SK-N-MC (cell line): Measurements from ENCODE around the gene KIF25.

Experiments used
- DNase-seq: peaks from one replicate; pipeline ENCODE4 v3.0.0-alpha.2; 2011; ENCODE audit warnings: low read depth, low spot score
- H3K27ac ChIP-seq: fragments of 200-600 bp; sonication (generic); 2 replicates; pipeline ENCODE4 v1.5.1; 2016; ENCODE audit warnings: mixed run types
- H3K36me3 ChIP-seq: fragments of 200-600 bp; sonication (generic); 2 replicates; pipeline ENCODE4 v1.6.1; 2017; ENCODE audit warnings: antibody characterized with exemption, low read length, mixed read lengths; ENCODE audit not compliant: insufficient read depth
- H3K4me3 ChIP-seq: fragments of 200-600 bp; sonication (generic); 2 replicates; pipeline ENCODE4 v1.5.1; 2016
- H3K9ac ChIP-seq: fragments of 200-600 bp; sonication (generic); 2 replicates; pipeline ENCODE4 v1.8.0; 2017; ENCODE audit warnings: mixed run types, mixed read lengths; ENCODE audit not compliant: insufficient read length
- H3K9me3 ChIP-seq: fragments of 200-600 bp; sonication (generic); 2 replicates; pipeline ENCODE4 v1.6.1; 2017; ENCODE audit warnings: low read depth, mild to moderate bottlenecking, antibody characterized with exemption, low read length, moderate library complexity, mixed read lengths
- EZH2 ChIP-seq: fragments of 200-600 bp; sonication (generic); IDR thresholded peaks from one replicate; pipeline ENCODE4 v1.6.1; 2017; ENCODE audit warnings: antibody characterized with exemption
- FOXP2 ChIP-seq: optimal IDR thresholded peaks from 2 replicates; pipeline ENCODE3; 2011; ENCODE audit warnings: mild to moderate bottlenecking, moderate library complexity; ENCODE audit not compliant: insufficient read depth; ENCODE audit errors: extremely low read length, control extremely low read depth
- POLR2AphosphoS5 ChIP-seq: IDR thresholded peaks from 2 replicates; pipeline ENCODE4 v1.6.1; 2012; ENCODE audit warnings: mild to moderate bottlenecking, low read depth, low read length, borderline replicate concordance

Gene KIF25

DNA sequence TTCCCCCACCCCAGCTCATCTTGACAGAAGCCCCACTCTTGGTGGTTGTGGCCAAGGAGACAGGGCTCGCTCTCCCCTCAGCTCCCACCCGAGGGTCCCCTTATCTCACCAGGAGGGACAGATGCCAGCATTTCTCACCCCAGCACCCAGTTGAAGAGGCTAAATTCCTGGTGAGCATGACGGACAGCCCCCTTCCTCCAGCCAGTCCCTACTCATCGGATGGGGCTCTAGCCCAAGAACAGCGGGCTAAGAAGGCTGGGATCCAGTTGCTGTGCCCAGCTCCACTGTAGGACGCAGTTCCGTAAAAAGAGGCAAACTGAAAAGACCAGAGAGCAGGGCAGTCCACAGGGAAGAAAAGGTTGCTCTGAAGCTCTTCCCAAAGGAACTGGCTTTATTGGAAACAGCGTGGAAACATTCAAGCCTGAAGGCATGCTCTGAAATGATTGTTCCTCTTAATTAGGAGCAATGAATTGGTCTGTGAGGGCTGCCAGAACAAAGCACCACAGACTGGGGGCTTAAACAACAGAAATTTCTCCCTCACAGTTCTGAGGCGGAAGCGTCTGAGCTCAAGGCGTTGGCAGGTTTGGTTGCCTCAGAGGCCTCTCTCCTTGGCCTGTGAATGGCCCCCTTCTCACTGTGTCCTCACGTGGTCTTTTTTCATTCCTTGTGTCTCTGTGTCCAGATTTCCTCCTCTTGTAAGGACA is 17.9 kb upstream of the KIF25 start:
- no peak overlapping the region for H3K27ac ChIP-seq
- no peak overlapping the region for H3K4me3 ChIP-seq
- H3K9ac ChIP-seq, result no peak overlapping the region
- no peaks in the 10 kb centered on the region for H3K36me3 ChIP-seq
- TF ChIP-seq POLR2AphosphoS5 (no peak), EZH2 (no peak), FOXP2 (no peak)
- no peaks in the 10 kb centered on the region for H3K9me3 ChIP-seq
- DNase-seq, result no peak

- no peak overlapping the region for H3K9ac ChIP-seq
- H3K27ac ChIP-seq, result peak overlapping the region; percentile 75
- TF ChIP-seq FOXP2 (no peak), POLR2AphosphoS5 (no peak), EZH2 (no peak)
- no peak for DNase-seq
- H3K9me3 ChIP-seq, result no peaks in the 10 kb centered on the region
- no peak overlapping the region for H3K4me3 ChIP-seq
- no peaks in the 10 kb centered on the region for H3K36me3 ChIP-seq
Measured at GRCh38 chr6:167980911-167981580, 16.4 kb upstream of the KIF25 start.

DNA sequence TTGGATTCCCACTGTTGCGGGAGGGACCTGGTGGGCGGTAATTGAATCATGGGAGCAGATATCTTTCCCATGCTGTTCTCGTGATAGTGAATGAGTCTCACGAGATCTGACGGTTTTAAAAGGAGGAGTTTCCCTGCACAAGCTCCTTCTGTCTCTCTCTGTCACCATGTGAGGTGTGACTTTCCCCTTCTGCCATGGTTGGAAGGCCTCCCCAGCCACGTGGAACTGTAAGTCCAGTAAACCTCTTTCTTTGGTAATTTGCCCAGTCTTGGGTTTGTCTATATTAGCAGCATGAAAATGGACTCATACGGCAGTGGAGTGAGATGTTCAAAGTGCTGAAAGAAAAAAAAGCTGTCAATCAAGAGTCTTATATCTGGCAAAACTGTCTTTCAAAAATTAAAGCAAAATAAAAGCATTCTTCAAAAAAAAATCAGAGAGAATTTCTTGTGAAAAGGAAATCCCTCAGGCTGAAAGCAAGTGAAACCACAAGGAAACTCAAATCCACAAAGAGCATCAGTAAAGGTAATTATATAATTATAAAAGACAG is 15.5 kb upstream of the KIF25 start:
- no peaks in the 10 kb centered on the region for H3K36me3 ChIP-seq
- no peak for TF ChIP-seq POLR2AphosphoS5
- no peak for TF ChIP-seq FOXP2
- no peak for TF ChIP-seq EZH2
- H3K9ac ChIP-seq, result no peak overlapping the region
- no peaks in the 10 kb centered on the region for H3K9me3 ChIP-seq
- H3K4me3 ChIP-seq, result no peak overlapping the region
- no peak overlapping the region for H3K27ac ChIP-seq
- DNase-seq, result no peak

DNA sequence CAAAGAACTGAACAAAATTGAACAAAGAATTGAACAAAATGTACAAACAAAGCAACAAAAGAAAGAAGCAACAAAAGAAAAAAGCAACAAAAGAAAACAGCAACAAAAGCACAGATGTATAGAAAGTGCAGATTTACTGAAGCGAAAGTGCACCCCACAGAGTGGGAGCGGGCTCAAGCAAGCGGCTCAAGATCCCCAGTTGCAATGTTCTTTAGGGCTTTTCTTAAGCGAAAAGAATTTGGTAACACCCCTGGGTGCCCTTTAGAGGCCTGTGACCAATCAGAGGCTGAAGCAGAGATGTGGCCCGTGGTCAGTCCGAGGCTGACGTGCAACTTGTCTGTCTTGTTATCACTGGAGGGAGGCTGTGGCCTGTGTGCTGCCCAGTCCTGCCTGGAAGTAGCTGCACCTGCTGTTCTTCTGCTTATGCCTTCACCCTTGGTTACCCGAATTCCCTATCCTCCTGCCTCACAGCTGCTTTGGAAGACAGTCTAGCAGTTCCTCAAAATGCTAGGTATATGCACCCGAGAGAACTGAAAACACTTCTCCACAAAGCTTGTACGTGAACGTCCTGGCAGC is 13.2 kb upstream of the KIF25 start:
- Histone ChIP-seq H3K4me3 (no peak overlapping the region), H3K9ac (no peak overlapping the region), H3K27ac (no peak overlapping the region), H3K36me3 (no peaks in the 10 kb centered on the region), H3K9me3 (no peaks in the 10 kb centered on the region)
- no peak for DNase-seq
- TF ChIP-seq EZH2 (no peak), FOXP2 (no peak), POLR2AphosphoS5 (no peak)

GRCh38 chr6:167984876-167985604 is 12.4 kb upstream of the KIF25 start:
- no peaks in the 10 kb centered on the region for H3K36me3 ChIP-seq
- no peak overlapping the region for H3K9ac ChIP-seq
- TF ChIP-seq FOXP2 (no peak), POLR2AphosphoS5 (no peak), EZH2 (no peak)
- H3K27ac ChIP-seq, result no peak overlapping the region
- DNase-seq, result no peak
- H3K4me3 ChIP-seq, result no peak overlapping the region
- no peaks in the 10 kb centered on the region for H3K9me3 ChIP-seq

- no peak for DNase-seq
- TF ChIP-seq FOXP2, result no peak
- no peak for TF ChIP-seq EZH2
- no peak for TF ChIP-seq POLR2AphosphoS5
- H3K9ac ChIP-seq, result no peak overlapping the region
- no peak overlapping the region for H3K4me3 ChIP-seq
- no peaks in the 10 kb centered on the region for H3K36me3 ChIP-seq
- no peaks in the 10 kb centered on the region for H3K9me3 ChIP-seq
- no peak overlapping the region for H3K27ac ChIP-seq
Measured at GRCh38 chr6:167985911-167986595, 11.4 kb upstream of the KIF25 start.

DNA sequence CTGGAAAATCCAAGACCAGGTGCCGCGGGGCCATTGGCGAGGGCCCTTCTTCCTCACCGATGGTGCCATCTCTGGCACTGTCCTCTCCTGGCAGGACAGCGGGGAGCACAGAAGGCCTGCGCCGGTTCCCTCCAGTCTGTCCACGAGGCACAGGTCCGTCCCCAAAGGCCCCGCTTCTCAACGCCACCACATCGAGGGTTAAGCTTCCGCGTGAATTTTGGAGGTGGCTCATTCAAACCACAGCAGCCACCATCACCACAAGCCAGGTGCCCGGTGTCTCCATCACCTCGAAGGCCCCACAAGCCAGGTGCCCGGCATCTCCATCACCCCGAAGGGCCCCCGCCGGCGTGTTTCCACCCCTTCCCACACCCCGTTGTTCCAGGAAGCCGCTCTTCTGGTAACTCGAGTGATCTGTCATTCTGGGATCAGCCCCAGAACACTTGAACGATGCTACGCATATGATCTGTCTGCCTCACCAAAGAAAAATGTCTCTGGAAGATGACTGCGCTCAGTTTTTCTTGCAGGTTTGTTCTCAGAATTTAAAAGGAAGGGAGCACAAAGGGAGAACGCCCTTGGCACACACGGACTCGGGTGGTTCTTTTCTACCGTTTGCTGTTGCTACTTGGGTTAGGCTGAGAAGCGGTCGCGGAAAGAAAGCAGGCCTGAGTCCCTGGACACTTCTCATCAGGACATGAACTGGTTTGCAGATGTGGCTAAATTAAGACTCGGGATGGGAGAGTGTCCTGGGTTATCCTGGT is 9.9 kb upstream of the KIF25 start:
- no peak for DNase-seq
- no peak overlapping the region for H3K9ac ChIP-seq
- no peak overlapping the region for H3K4me3 ChIP-seq
- TF ChIP-seq EZH2, result no peak
- TF ChIP-seq FOXP2, result no peak
- TF ChIP-seq POLR2AphosphoS5, result no peak
- no peak overlapping the region for H3K27ac ChIP-seq
- no peaks in the 10 kb centered on the region for H3K36me3 ChIP-seq
- no peaks in the 10 kb centered on the region for H3K9me3 ChIP-seq
